ENCODE data around the gene ANXA6.

- TF ChIP-seq CTCF (IDR thresholded peaks at IDR 0.05 in 2 of 3, conservative IDR thresholded peaks at IDR 0.05 in 1 of 3; ENCODE audit: control insufficient read depth in 2 of 3, extremely low read depth in 1 of 3, insufficient read depth in 1 of 3, low read depth in 3 of 3, low read length in 3 of 3) (no peak), PBX3 (IDR thresholded peaks at IDR 0.05; ENCODE audit: insufficient replicate concordance, low read depth, low read length) (no peak), STAT1 (conservative IDR thresholded peaks at IDR 0.05) (no peak), RAD21 (IDR thresholded peaks at IDR 0.05; ENCODE audit: insufficient read depth, low read depth, low read length) (no peak)
Observed at GRCh38 chr5:151168602-151169344, 11.2 kb upstream of the ANXA6 start.
